Stomach (tissue), 19 donors: Measurements from ENCODE around the gene CASP9. TPM values are rescaled to one million over a fixed set of nuclear protein-coding genes. Genes with fewer than 3 reads are reported as not detected.

Source experiments
- DNase-seq, 2 donors: peaks; one replicate each; pipeline versions ENCODE4 v3.0.0 to v3.0.0-alpha.2; 2013 to 2019
- H3K27ac ChIP-seq, 5 donors: fragments of 200-600 bp in 4 of 5; sonication (generic) in 4 of 5; one replicate each; pipeline ENCODE4 v1.5.1; 2013 to 2019; ENCODE audit warnings: mild to moderate bottlenecking in 1 of 5, moderate library complexity in 1 of 5
- H3K27me3 ChIP-seq, 3 donors: fragments of 200-600 bp; sonication (generic); one replicate each; pipeline ENCODE4 v1.5.1; 2017 to 2019; ENCODE audit warnings: mixed run types in 1 of 3
- H3K36me3 ChIP-seq, 4 donors: fragments of 200-600 bp; sonication (generic); 1 replicate in 3 of 4; 2 replicates in 1 of 4; pipeline ENCODE4 v1.5.1; 2016 to 2019
- H3K4me1 ChIP-seq, 4 donors: fragments of 200-600 bp; sonication (generic); one replicate each; pipeline ENCODE4 v1.5.1; 2016 to 2019
- H3K4me3 ChIP-seq, 4 donors: fragments of 200-600 bp; sonication (generic) in 3 of 4; one replicate each; pipeline ENCODE4 v1.5.1; 2016 to 2019; ENCODE audit warnings: mild to moderate bottlenecking in 1 of 4
- H3K9me3 ChIP-seq, 4 donors: fragments of 200-600 bp; sonication (generic); one replicate each; pipeline ENCODE4 v1.5.1; 2016 to 2019
- EP300 ChIP-seq: sonication (generic); formaldehyde crosslinking; IDR thresholded peaks from one replicate; pipeline ENCODE4 v1.6.1; 2017; ENCODE audit warnings: antibody characterized with exemption
- POLR2A ChIP-seq, 4 donors: fragments of 450-650 bp; IDR thresholded peaks; one replicate each; pipeline ENCODE4 v1.6.1; 2016; ENCODE audit warnings: antibody characterized with exemption in 4 of 4, control low read depth in 2 of 4, mild to moderate bottlenecking in 1 of 4, moderate library complexity in 1 of 4
- POLR2AphosphoS5 ChIP-seq, 3 donors: sonication (generic); formaldehyde crosslinking; IDR thresholded peaks; one replicate each; pipeline ENCODE4 v1.6.1; 2016; ENCODE audit warnings: antibody characterized with exemption in 3 of 3
- WGBS, 5 donors: extraction: QIAGEN DNeasy Blood & Tissue Kit in 3 of 5; methylation state at CpG; one replicate each; pipeline versions ENCODE4 v1.1.5 to v1.1.7; 2013 to 2018; 5-methylcytosine and 5-hydroxymethylcytosine counted together
- intact Hi-C: fragments of 100-400 bp; cut with DNase I; formaldehyde crosslinking; loops from one replicate; pipeline ENCODE4 v1.15.1; 2023; ENCODE audit warnings: low total_unique reads
- long read RNA-seq, 10 donors: transcript quantifications; one replicate each; lab custom pipeline, GENCODE V29; 2026
- polyA plus RNA-seq, 3 donors: library from polyadenylated mRNA; stranded (reverse); fragments of 200-250 nt; gene quantifications; one replicate each; pipeline ENCODE4 v1.2.3, GENCODE V29; 2013
- total RNA-seq, 5 donors: library from RNA; depleted of rRNA; stranded (reverse); fragments of >200 nt; gene quantifications; one replicate each; pipeline versions ENCODE4 v1.1.0 to v1.2.3, GENCODE V29; 2014 to 2016
- TF ChIP-seq, protein P1 (sequence below), 7 experiments: fragments of 450-650 bp in 4 of 7; fragments of 200-600 bp in 3 of 7; sonication (generic) in 3 of 7; IDR thresholded peaks; one replicate each; pipeline ENCODE4 v1.5.1; 2016 to 2019; ENCODE audit warnings: antibody characterized with exemption in 7 of 7, control low read depth in 2 of 7, mild to moderate bottlenecking in 1 of 7
- donor health status: healthy with polysubstance abuse.
- donor health status: Bipolar disorder and iron deficiency.
- donor health status: healthy.

Gene CASP9
- 100 to 1,000 TPM in 1 of 5 donors, 10 to 100 TPM in 2, 1 to 10 TPM in 2; 8.3 to 125 (median 23.9) TPM for total RNA-seq
- 10 to 100 TPM in 2 of 3 donors, 1 to 10 TPM in 1; 9.5 to 16.6 (median 16.0) TPM for polyA plus RNA-seq
- long read RNA-seq, donor 1: 0 reads
- long read RNA-seq, donor 2, partial matches to known transcripts: 5 of 8 reads
- long read RNA-seq, donor 2, other reads (novel, unspliced or antisense): 0 of 8 reads
- long read RNA-seq, donor 3, partial matches to known transcripts: 0 of 1 reads
- long read RNA-seq, donor 3, other reads (novel, unspliced or antisense): 0 of 1 reads
- long read RNA-seq, donor 4, partial matches to known transcripts: 0 of 1 reads
- long read RNA-seq, donor 4, other reads (novel, unspliced or antisense): 0 of 1 reads
- long read RNA-seq, donor 5, transcript CASP9-201 (9 exons, 2,019 nt): major isoform, 5 of 6 reads
- long read RNA-seq, donor 5, partial matches to known transcripts: 0 of 6 reads
- long read RNA-seq, donor 5, other reads (novel, unspliced or antisense): 0 of 6 reads
- long read RNA-seq, donor 6: 0 reads
- long read RNA-seq, donor 7, partial matches to known transcripts: 0 of 4 reads
- long read RNA-seq, donor 7, other reads (novel, unspliced or antisense): 0 of 4 reads
- long read RNA-seq, donor 8: 0 reads
- long read RNA-seq, donor 9, partial matches to known transcripts: 0 of 1 reads
- long read RNA-seq, donor 9, other reads (novel, unspliced or antisense): 0 of 1 reads
- long read RNA-seq, donor 10: 0 reads

DNA sequence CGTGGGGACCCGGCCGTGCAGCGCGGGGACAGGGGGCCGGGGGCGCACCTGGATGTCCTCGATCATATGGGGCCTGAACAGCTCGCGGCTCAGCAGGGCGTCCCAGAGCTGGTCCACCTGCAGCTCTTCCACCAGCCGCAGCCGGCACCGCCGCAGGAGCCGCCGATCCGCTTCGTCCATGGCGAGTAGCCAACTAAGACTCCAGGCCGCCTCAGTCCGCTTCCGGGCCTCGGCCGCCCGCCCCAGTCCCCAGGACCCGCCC is at the start of gene CASP9:
Gene CASP9 (minus strand): TSS at position 195 of the 262 bp plus-strand sequence. CDS start 15 bp downstream, at position 180.
- H3K27me3 ChIP-seq: no peaks in the 10 kb centered on the region
- peak within 1 kb of the TSS; percentile 97 to 99 (median 98) for H3K27ac ChIP-seq
- DNase-seq: no peak
- peaks cover 0 to under 1% (median 0%) of the 10 kb centered on the region in 4 donors for H3K36me3 ChIP-seq
- H3K4me3 ChIP-seq: peak within 1 kb of the TSS; percentile 69 to 94 (median 80)
- no peaks in the 10 kb centered on the region for H3K9me3 ChIP-seq
- 0 to 1% (median 1%) methylated on average over 11 to 27 of the region's 27 CpGs for WGBS, 5 donors
- TF ChIP-seq, protein P1, sequence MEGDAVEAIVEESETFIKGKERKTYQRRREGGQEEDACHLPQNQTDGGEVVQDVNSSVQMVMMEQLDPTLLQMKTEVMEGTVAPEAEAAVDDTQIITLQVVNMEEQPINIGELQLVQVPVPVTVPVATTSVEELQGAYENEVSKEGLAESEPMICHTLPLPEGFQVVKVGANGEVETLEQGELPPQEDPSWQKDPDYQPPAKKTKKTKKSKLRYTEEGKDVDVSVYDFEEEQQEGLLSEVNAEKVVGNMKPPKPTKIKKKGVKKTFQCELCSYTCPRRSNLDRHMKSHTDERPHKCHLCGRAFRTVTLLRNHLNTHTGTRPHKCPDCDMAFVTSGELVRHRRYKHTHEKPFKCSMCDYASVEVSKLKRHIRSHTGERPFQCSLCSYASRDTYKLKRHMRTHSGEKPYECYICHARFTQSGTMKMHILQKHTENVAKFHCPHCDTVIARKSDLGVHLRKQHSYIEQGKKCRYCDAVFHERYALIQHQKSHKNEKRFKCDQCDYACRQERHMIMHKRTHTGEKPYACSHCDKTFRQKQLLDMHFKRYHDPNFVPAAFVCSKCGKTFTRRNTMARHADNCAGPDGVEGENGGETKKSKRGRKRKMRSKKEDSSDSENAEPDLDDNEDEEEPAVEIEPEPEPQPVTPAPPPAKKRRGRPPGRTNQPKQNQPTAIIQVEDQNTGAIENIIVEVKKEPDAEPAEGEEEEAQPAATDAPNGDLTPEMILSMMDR (IDR thresholded peaks at IDR 0.05): no peak
- TF ChIP-seq EP300: no peak
- peak; percentile 61 to 89 (median 79) for TF ChIP-seq POLR2AphosphoS5 (IDR thresholded peaks at IDR 0.05)
- TF ChIP-seq POLR2A (IDR thresholded peaks at IDR 0.05): no peak
- H3K4me1 ChIP-seq: peaks cover 30 to 53% (median 44%) of the 10 kb centered on the region in 4 donors
- intact Hi-C loops: no loop called here

DNA sequence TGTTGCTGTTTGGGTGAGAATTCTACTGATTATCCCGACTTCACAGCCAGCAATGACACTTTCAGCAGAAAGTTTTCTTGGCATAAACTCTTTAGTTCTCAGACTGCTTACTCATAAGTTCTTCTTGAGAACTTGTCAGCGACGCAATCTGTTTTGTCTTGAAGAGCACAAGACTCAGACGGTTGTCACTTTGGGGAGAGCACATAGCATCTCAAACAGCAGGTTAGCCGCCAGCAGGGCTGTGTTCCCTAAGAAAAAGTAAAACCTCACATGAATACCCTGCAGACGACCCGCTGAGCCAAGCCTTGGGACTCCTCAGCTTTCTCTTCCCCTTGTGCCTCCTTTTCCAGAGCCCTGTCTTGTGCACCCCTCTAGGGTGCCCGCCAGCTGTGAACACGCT is 49.5 kb upstream of the CASP9 start:
- 82 to 90% (median 84%) methylated on average over 9 of the region's 9 CpGs for WGBS, 5 donors
- TF ChIP-seq POLR2AphosphoS5 (IDR thresholded peaks at IDR 0.05) (no peak), POLR2A (IDR thresholded peaks at IDR 0.05) (no peak), EP300 (no peak)
- TF ChIP-seq, protein P1 (IDR thresholded peaks at IDR 0.05): no peak
- no peak for DNase-seq

DNA sequence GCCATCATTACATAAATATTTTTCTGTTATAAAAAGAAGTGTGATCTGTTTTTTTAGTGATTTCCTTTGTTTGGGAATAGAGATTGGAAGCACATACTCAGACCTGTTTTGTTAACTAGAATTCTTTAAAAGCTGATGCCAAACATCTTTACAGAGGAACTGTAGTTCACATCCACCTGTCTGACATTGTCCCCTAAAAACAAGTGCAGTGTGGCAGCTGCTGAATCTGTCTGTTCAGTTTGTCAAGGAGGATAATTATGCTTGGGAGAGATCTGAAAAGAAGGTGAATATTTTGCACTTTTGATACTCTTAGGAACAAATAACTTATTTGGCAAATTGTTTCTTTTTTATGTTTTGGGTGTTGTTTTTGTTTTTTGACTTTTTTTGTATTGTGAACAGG is 47.3 kb upstream of the CASP9 start:
- H3K27me3 ChIP-seq: no peaks in the 10 kb centered on the region
- no peak overlapping the region for H3K4me3 ChIP-seq
- no peaks in the 10 kb centered on the region for H3K9me3 ChIP-seq
- no peak overlapping the region for H3K27ac ChIP-seq
- intact Hi-C loops: no loop called here
- no peak for TF ChIP-seq EP300
- TF ChIP-seq POLR2A (IDR thresholded peaks at IDR 0.05): no peak
- TF ChIP-seq, protein P1 (IDR thresholded peaks at IDR 0.05): no peak
- no peak for TF ChIP-seq POLR2AphosphoS5 (IDR thresholded peaks at IDR 0.05)
- no peaks in the 10 kb centered on the region for H3K4me1 ChIP-seq
- no peak for DNase-seq
- H3K36me3 ChIP-seq: peaks cover 23 to 69% (median 61%) of the 10 kb centered on the region in 4 donors

More for the DNA sequence above, 49.5 kb upstream of the CASP9 start:
- H3K27me3 ChIP-seq: no peaks in the 10 kb centered on the region
- no peaks in the 10 kb centered on the region for H3K4me1 ChIP-seq
- intact Hi-C loops: no loop called here
- H3K9me3 ChIP-seq: no peaks in the 10 kb centered on the region
- H3K27ac ChIP-seq: no peak overlapping the region
- no peak overlapping the region for H3K4me3 ChIP-seq
- H3K36me3 ChIP-seq: peaks cover 3 to 46% (median 39%) of the 10 kb centered on the region in 4 donors

DNA sequence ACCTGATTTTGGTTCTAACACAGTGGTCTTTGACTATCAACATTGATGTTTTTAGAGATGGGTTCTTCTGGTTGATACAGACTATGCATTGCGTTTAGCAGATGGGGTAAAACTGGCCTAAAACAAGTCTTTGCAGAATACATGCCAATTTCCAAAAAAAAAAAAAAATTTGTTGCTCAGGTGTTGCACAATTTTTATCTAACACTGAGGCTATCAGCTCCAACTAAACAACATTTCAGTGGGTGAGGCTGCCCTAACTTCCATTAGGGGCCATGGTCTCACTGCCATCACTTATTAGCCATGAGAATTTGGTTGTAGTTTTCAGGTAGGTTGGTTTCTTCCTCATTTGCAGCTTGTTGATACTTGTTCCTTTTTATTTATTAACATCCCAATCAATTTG is 46.8 kb upstream of the CASP9 start:
- intact Hi-C loops: no loop called here
- H3K9me3 ChIP-seq: no peaks in the 10 kb centered on the region
- H3K4me1 ChIP-seq: no peaks in the 10 kb centered on the region
- DNase-seq: no peak
- 82 to 97% (median 95%) methylated on average over 1 of the region's 1 CpG for WGBS, 5 donors
- H3K27ac ChIP-seq: no peak overlapping the region
- no peak overlapping the region for H3K4me3 ChIP-seq
- no peaks in the 10 kb centered on the region for H3K27me3 ChIP-seq
- peaks cover 28 to 73% (median 66%) of the 10 kb centered on the region in 4 donors for H3K36me3 ChIP-seq
- TF ChIP-seq POLR2A (IDR thresholded peaks at IDR 0.05): no peak
- TF ChIP-seq, protein P1 (IDR thresholded peaks at IDR 0.05): no peak
- no peak for TF ChIP-seq POLR2AphosphoS5 (IDR thresholded peaks at IDR 0.05)
- no peak for TF ChIP-seq EP300
